Cortex of kidney (tissue), 1 donor: ENCODE data around the gene DPYD.

Source experiments
- DNase-seq: peaks from one replicate; lab custom pipeline; 2025; lab: John Stamatoyannopoulos, UW

DPYD gene

DNA sequence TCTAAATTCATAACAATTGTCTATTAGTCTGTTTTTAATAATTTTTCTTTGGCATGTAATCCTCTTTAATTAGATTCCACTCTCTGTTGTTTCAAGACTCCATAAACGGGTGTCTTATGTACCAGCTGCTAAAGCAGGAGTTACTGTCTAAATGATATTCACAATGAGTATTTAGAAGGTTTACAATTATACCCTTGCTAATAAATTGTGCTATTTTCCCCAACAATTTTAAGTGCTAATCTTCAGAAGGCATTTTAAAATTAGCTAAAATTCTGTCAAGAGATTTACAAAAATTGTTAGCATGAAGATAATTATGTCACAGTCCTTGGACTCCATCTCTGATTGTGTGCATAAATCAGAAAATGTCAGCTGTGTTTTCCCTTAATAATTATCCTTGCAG, 83.7 kb downstream of the DPYD start:
- no peak for DNase-seq

DNA sequence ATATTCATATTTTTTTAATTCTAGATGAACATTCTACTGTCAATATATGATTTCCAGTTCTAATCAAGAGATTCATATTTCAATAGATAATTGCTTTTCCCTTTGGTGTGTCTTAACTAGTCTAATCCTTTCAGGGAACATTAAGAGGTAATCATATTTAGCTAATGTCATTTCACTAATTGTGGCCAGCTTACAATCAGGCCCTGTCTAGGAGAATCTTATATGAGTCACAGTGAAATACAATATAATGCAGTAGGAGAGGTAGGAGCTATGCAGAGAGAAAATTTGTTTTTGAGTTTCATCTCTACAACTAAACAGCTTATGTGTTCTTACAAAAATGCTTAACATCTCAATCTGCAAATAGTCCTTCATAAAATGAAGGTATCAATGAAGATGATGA, 85.9 kb downstream of the DPYD start:
- no peak for DNase-seq

DNA sequence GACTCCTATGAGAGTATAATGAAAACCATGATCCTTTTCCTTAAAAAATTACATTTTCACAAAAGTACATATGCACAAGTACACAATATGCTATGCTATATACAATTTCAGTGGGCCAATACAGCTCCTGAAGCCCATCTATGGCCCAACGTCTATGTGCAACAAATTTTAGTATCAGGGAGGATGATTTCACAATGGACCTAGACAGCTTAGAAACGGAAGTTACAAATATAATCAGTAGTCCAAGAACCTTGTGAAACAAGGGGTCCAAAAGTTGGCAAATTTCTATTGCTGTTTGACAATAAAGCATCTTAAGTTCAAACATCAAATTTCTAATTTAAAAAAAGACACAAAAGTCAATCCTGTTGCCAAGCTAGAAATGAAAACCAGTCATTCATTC, 87.0 kb downstream of the DPYD start:
- no peak for DNase-seq

DNA sequence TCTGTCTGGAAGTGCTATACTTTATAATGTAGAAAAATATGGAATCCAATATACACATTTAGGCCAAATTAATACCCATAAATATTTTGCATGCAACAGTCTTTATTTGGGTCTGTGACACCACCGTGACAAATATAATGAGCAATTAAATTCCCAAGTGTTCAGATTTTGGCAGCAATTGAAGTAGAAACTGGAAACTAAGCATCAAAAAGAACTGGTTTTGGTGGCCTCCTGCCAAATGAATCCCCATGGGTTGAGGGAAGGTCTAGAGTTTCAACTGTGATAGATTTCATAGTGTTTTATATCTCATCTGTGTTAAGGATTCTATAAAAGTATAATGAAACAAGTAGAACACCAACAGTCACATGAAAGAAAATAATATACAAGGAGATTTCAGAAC, 88.4 kb downstream of the DPYD start:
- no peak for DNase-seq

DNA sequence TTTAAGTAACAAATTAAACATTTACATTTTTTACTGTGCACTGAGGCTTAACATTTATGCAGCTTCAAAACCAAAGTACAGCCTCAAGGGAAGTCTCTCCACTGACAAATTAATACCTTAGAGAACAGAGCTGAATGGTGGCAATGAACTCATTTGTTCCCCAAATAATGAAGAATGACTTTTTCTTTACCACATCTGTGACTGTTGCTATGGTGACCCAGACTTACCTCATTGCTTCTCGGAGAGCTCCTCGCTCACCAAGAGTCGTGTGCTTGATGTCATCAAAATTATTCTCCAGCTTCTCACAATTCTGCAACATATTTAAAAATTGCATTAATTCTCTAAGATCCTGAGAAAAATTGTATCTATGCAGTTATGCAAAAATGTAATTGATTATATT, 92.9 kb downstream of the DPYD start:
- no peak for DNase-seq

DNA sequence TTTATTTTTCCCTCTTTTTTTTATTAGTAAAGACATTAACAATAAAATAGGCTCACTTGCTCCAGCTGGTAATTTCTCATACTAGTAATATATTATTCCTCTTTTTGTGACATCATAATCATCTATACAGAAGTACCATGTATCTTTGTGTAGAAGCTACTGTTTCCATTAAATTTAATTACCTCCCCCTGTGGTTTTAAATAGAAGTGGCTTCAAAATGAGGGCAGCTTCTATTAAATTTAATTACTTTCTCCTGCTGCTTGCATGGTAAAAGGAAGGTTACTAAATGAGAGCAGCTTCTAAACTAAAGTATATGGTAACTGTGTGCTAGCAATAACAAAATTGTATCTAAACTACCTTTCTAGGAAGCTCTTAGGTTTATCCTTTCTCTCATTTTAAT, 94.0 kb downstream of the DPYD start:
- DNase-seq: no peak

DNA sequence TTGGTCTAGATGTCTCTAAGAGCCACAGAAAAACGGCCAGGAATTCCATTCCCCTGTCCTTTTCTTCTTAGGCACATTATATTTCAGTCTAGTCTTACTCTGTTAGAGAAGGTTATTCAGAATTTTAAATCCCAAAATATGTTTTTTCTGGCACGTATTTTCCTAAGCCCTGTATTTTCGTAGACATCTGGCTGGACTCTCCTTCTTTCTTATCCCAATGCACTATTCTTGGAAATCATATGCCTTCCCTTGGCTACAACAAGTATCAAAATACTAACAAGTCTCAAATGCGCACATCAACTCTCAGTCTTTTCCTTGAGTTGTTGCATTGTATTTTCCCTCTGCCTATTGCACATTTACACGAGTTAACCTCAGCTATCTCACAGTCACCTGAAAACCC, 96.2 kb downstream of the DPYD start:
- no peak for DNase-seq

DNA sequence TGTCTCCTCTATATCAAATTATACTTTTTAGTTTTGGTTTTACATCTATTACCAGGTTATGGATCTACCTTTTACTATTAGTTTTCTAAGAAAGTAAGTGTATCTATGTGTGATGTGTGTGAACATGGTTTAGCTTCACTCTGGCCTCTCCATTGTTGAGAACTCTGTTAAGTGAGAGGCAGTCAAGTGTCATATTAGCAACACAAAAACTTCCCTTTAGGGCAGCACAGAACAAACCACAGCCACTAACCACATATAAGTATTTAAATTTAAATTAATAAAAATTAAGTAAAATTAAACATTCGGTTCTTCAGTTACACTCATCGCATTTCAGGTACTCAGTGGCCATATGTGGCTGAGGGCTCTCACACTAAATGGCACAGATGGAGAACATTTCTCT, 96.6 kb downstream of the DPYD start:
- no peak for DNase-seq

DNA sequence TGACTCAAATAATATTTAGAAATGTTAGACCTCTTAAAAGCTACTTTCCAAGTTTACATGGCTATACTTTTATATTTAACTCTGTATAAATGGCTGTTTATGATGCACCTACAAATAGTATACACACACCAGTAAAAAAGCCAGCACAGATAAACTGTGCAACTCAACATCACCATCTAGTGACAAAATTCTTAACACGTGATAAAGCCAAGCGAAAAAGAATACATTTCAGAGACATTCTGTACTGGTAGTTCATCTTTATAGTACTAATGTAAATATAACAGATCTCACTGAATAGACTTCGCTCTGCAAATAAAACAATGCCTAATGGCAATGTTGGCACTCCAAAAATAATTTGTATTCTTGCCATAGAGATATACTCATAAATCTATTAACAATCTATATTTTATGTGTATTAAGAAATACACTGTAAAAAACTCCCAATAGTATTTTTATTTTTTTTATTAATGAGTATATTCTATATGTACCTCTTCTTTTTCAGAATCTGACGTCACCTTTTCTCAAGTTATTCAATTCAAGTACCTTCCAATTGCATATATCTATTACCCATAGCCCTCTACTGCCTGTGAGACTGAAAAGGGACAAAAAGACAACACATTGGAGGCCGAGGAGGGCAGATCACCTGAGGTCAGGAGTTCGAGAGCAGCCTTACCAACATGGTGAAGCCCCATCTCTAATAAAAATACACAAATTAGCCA, 100.2 kb downstream of the DPYD start:
- DNase-seq: no peak

DNA sequence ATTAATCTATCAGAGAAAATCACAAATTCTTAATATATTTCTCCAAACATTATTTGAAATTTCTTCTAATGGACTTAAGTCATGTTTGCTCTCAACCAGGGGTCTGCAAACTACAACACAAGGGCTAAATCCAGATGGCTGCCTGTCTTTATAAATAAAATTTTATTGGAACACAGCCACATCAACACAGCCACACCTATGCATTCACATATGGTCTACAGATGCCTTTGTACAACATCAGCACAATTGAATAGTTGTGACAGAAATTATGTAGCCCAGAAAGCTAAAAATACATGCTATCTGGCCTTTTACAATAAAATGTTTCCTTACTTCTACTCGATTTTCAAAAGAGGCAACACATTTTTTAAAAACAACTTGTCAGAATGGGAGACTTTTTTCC, 103.9 kb downstream of the DPYD start:
- DNase-seq: no peak

DNA sequence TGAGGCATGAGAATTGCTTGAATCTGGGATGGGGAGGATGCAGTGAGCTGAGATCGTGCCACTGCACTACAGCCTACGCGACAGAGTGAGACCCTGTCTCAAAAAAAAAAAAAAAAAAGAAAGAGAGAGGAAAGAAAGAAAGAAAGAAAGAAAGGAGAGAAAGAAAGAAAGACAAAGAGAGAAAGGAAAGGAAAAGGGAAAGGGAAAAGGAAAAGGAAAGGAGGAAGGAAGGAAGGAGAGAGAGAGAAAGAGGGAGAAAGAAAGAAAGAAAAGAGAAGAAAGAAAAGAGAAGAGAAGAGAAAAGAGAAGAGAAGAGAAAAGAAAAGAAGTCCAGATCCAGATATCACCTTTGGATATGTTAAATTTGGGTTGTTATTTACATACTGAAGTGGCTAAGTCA, 106.0 kb downstream of the DPYD start:
- no peak for DNase-seq

DNA sequence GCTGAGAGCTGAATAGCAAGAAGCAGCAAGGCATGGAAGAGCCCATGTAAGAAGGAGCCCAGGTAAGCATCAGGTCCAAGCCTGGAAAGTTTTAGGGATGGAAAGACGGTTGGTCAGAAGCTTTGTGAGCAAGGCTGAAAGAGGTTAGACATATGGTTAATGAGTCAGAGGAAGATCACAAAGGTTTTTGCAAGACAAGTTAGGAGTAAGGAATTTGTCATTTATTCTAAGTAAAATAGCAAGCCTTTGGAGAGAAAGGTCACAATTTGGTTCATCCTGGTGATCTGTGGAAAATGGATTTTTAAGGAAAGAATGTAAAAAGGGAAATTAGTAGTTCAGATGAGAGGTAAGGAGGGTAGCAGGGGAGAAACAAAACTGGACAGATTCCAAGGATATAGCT, 106.7 kb downstream of the DPYD start:
- no peak for DNase-seq

DNA sequence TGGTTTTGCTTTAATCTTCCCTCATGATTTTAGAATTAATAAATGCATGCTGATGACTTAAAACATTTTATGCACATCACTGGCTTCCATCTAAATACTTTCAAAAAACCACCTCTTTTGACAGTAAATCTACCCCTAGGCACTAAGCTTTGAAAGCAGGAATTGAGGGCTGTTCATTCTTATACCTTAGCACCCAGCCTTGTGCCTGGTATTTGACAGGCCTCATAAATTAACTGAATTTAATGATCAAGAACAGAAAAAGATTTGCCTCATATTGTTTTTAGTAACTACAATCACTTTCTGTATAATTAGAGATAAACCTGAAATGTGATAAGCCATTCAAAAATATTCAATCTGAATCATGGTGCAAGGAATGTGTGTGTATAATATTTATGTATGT, 108.8 kb downstream of the DPYD start:
- no peak for DNase-seq

DNA sequence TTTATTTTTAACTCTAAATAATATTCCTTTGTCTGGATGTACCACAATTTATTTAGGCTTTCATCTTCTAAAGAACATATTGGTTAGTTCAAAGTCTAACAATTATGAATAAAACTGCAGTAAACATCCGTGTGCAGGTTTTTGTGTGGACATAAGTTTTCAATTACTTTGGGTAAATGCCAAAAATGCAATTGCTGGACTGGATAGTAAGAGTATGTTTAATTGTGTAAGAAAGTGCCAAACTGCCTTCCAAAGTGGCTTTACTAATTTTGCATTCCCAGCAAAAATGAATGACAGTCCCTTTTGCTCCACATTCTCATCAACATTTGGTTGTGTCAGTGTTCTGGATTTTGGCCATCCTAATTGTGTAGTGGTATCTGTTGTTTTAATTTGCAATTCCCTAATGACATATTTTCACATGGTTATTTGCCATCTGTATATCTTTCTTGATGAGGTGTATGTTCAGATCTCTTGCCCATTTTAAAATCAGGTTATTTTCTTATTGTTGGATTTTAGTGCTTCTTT, 113.8 kb downstream of the DPYD start:
- no peak for DNase-seq

DNA sequence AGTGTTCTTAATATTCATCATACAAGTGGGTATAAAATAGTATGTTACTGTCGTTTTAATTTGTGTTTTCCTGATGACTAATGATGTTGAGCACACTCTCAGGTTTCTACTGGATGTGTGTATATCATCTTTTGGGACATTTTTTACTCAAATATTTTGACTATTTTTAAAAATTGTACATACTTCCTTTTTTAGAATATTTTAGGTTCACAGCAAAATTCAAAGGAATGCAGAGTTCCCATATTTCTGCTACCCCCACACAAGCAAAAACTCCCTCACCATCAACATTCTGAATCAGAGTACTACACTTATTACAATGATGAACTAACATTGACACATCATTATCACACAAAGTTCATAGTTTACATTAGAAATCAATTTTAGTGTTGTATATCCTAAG, 114.5 kb downstream of the DPYD start:
- DNase-seq: no peak

DNA sequence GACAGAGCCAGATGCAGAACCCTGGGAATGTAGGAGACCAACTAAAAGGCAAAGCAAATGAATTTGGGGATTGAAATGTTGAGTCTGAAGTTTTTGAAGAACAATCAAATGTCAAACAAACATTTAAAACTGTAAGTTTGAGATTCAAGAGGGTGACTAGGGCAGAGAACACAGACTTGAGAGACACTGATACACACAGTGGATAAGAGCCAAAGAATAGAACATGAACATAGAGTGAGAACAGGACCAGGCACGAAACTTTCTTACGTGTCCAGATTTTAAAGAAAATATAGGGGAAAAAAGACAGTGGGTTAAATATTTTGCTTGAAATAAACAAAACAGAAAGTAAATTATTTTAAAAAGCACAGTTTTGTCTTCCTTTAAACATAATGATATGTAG, 115.7 kb downstream of the DPYD start:
- DNase-seq: no peak

DNA sequence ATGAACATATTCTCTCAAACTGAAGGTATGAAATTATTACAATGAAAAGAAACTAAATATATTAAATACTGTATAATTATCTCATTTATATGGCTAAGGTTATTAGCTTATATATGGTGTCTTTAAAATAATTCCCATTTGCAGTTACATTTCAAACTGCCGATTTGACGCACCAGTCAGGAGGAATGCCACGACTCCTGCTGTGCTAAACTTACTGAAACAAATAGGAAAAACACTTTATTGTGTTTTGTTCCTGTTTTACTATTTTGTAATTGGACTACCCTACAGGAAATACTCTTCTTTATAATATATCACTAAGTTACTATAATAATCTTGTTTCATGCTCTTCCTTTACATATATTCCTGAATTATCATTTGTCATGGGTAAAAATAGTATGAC, 117.8 kb downstream of the DPYD start:
- DNase-seq: no peak

DNA sequence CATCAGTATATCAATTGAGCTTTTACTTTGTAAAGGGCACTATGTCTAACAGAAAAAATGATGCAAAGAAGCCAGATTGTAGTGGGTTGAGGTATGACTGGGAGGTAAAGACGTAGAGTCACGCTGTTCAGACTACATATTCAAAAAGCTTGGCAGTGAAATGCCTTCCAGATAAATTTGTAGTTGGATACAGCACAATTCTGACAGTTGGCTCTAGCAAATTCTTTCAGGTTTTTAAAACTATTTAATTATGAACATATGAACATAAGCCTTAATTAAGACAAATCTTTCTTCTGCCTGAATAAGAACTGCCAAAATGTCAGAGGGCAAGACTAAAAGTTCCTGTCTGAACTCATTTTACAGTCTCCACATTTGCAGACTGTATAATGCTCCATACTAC, 118.8 kb downstream of the DPYD start:
- DNase-seq: no peak

DNA sequence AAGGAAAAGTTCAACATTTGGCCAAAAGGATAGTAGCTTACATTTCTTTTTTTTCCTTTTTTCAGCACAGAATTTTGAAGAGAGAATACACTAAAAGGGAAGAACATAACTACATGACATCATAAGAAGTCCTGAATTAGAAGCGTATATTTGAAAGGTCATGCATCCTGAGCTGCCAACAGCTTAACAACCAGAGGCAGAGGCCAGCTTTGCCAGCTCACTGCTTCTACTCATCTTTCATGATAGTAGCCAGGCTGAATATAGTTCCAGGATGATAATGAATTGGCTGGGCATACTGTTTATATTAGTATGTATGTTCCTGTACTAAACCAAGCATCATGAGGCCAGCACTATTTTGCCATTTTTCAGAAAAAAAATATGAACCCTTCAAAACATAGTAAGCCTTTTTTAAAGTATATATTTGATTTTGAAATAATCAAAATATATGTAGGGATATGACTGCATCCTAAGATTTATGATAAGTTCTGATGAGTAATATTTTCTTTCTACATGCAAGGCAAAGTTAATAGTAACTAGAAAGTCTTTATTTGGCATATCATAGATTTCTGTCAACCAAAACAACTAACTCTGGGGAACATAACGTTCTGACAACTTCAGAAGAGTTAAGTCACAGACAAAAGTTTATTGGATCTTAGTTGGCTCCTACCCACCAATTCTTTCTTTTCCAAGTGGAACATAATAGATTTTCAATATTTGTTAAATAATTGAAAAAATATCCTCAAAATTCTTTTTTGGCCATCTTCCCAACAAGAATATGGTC, 123.2 kb downstream of the DPYD start:
- no peak for DNase-seq

DNA sequence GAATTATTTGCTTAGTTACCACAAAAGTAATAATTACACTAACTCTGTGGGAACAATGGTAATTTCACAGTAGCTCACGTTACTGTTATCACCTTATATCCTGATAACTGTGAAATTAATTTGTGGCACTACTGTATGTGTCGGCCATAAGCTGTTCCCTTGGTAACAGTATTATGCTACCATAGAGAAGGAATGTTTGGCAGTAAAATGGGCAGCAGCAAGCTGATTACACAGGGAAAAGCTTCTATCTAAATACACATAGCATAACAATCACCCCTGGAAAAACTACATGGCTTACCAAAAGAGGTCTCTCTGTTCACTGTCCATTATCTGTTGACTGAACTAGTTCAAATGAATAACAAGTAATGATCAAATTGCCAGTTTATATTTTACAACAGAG, 124.1 kb downstream of the DPYD start:
- DNase-seq: no peak

DNA sequence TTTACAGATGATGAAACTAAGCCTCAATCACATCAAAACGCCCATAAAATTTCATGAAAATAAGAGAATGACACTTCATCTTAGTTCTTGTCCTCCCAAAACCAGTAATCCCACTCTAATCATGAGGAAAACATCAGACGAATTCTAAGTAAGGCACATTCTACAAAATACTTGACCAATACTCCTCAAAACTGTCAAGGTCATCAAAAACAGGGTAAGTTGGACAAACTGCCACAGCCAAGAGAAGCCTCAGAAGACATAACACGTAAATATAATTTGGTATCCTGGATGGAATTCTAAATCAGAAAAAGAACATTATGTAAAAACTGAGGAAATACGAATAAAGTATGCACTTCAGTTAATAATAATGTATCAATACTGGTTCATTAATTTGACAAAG, 128.2 kb downstream of the DPYD start:
- no peak for DNase-seq

DNA sequence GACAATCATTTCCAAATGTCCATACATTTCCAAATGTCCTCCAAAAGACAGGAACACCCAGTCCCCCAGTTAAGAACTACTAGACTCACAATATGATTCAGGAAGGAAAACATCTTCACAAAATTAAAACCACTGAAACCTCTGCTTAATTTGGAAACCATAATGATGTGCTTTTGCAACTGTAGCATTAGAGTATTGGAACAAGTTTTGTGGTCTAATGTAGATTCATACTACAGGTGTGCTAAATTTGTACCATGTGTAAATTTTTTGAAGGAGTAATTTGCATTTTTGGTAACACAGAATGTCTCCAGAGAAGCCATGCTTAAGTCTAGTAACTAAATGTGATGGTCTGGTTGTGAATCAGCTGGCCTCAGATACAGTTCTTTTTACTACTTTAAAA, 129.6 kb downstream of the DPYD start:
- no peak for DNase-seq

DNA sequence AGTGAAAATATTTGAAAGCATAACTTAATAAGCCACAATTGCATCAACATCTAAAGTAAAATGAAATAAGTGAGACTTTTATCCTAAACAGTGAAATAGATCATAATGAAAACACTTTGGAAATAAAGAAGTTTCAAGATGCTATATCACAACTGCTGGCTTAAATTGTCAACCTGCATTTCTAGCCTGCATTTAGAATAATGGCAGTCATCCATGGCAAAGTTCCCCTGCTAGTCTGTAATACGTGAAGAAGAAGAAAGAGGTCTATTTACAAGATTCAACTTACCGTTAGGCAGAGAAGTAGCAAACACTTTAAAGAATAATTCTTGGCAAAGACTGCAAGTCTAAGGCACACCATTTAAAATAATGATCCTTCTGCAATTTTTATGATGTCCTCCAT, 133.6 kb downstream of the DPYD start:
- DNase-seq: no peak

DNA sequence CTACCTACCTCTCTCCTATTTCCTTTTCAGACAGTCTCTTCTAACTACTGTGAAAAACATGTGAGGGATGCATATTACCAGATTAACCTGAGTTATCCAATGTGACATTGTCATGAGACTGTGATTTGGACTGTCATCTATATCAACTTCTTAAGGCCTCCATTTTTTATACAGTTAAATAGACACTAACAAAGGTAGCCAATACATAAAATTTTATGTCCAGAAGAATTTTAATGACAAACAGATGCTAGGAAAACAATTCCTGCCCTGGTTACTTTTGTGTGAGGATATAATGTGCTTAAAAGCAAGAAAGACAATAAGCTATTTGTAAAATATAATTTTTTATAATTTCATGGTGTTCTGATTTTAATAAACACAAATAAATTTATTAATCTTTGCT, 136.2 kb downstream of the DPYD start:
- DNase-seq: no peak
